ENCODE data around the gene VAMP5. TPM values are rescaled to one million over a fixed set of nuclear protein-coding genes. Genes with fewer than 3 reads are reported as not detected.

VAMP5 gene
- total and polyA plus RNA-seq, 10 of the 15 experiments (the other 5 are each of a cell fraction or from before 2014, with no cell fraction given) = 3.8 to 52.7 (median 24.1) TPM

- no peak for TF ChIP-seq HDAC2 (IDR thresholded peaks at IDR 0.05)
- TF ChIP-seq MLLT1 (IDR thresholded peaks at IDR 0.05) = peak; percentile 93
- no peak for TF ChIP-seq EZH2 (IDR thresholded peaks at IDR 0.05; ENCODE audit: borderline replicate concordance, control insufficient read depth, low read depth, low read length)
- TF ChIP-seq, protein P1, sequence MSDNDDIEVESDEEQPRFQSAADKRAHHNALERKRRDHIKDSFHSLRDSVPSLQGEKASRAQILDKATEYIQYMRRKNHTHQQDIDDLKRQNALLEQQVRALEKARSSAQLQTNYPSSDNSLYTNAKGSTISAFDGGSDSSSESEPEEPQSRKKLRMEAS (IDR thresholded peaks at IDR 0.05; ENCODE audit: low read depth, low read length) = peak; percentile 71
- TF ChIP-seq, protein P2, sequence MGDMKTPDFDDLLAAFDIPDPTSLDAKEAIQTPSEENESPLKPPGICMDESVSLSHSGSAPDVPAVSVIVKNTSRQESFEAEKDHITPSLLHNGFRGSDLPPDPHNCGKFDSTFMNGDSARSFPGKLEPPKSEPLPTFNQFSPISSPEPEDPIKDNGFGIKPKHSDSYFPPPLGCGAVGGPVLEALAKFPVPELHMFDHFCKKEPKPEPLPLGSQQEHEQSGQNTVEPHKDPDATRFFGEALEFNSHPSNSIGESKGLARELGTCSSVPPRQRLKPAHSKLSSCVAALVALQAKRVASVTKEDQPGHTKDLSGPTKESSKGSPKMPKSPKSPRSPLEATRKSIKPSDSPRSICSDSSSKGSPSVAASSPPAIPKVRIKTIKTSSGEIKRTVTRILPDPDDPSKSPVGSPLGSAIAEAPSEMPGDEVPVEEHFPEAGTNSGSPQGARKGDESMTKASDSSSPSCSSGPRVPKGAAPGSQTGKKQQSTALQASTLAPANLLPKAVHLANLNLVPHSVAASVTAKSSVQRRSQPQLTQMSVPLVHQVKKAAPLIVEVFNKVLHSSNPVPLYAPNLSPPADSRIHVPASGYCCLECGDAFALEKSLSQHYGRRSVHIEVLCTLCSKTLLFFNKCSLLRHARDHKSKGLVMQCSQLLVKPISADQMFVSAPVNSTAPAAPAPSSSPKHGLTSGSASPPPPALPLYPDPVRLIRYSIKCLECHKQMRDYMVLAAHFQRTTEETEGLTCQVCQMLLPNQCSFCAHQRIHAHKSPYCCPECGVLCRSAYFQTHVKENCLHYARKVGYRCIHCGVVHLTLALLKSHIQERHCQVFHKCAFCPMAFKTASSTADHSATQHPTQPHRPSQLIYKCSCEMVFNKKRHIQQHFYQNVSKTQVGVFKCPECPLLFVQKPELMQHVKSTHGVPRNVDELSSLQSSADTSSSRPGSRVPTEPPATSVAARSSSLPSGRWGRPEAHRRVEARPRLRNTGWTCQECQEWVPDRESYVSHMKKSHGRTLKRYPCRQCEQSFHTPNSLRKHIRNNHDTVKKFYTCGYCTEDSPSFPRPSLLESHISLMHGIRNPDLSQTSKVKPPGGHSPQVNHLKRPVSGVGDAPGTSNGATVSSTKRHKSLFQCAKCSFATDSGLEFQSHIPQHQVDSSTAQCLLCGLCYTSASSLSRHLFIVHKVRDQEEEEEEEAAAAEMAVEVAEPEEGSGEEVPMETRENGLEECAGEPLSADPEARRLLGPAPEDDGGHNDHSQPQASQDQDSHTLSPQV (IDR thresholded peaks at IDR 0.05) = 0 out of 2 replicates have a peak, but pooled peaks have one; percentile 6
- no peak for TF ChIP-seq SUZ12 (IDR thresholded peaks at IDR 0.05; ENCODE audit: unreplicated experiment)
- peak; percentile 63; the same call in 1 of the 2 replicates for TF ChIP-seq PAX5 (IDR thresholded peaks at IDR 0.05; ENCODE audit: borderline replicate concordance, low read depth, low read length)
- peak; percentile 16; the same call in 1 of the 2 replicates for TF ChIP-seq NFIC (IDR thresholded peaks at IDR 0.05; ENCODE audit: low read depth, low read length)
- TF ChIP-seq WRNIP1 (IDR thresholded peaks at IDR 0.05; ENCODE audit: borderline replicate concordance, low read depth, low read length) = no peak
- TF ChIP-seq, protein P3, sequence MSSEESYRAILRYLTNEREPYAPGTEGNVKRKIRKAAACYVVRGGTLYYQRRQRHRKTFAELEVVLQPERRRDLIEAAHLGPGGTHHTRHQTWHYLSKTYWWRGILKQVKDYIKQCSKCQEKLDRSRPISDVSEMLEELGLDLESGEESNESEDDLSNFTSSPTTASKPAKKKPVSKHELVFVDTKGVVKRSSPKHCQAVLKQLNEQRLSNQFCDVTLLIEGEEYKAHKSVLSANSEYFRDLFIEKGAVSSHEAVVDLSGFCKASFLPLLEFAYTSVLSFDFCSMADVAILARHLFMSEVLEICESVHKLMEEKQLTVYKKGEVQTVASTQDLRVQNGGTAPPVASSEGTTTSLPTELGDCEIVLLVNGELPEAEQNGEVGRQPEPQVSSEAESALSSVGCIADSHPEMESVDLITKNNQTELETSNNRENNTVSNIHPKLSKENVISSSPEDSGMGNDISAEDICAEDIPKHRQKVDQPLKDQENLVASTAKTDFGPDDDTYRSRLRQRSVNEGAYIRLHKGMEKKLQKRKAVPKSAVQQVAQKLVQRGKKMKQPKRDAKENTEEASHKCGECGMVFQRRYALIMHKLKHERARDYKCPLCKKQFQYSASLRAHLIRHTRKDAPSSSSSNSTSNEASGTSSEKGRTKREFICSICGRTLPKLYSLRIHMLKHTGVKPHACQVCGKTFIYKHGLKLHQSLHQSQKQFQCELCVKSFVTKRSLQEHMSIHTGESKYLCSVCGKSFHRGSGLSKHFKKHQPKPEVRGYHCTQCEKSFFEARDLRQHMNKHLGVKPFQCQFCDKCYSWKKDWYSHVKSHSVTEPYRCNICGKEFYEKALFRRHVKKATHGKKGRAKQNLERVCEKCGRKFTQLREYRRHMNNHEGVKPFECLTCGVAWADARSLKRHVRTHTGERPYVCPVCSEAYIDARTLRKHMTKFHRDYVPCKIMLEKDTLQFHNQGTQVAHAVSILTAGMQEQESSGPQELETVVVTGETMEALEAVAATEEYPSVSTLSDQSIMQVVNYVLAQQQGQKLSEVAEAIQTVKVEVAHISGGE (CRISPR knock-in tag; IDR thresholded peaks at IDR 0.05) = no peak
- TF ChIP-seq SIN3A (IDR thresholded peaks at IDR 0.05; ENCODE audit: low read depth, low read length) = peak; percentile 71
- peak; percentile 31; the same call in 1 of the 2 replicates for TF ChIP-seq NRF1 (conservative IDR thresholded peaks at IDR 0.05; ENCODE audit: low read depth, low read length)
- TF ChIP-seq, protein P4, sequence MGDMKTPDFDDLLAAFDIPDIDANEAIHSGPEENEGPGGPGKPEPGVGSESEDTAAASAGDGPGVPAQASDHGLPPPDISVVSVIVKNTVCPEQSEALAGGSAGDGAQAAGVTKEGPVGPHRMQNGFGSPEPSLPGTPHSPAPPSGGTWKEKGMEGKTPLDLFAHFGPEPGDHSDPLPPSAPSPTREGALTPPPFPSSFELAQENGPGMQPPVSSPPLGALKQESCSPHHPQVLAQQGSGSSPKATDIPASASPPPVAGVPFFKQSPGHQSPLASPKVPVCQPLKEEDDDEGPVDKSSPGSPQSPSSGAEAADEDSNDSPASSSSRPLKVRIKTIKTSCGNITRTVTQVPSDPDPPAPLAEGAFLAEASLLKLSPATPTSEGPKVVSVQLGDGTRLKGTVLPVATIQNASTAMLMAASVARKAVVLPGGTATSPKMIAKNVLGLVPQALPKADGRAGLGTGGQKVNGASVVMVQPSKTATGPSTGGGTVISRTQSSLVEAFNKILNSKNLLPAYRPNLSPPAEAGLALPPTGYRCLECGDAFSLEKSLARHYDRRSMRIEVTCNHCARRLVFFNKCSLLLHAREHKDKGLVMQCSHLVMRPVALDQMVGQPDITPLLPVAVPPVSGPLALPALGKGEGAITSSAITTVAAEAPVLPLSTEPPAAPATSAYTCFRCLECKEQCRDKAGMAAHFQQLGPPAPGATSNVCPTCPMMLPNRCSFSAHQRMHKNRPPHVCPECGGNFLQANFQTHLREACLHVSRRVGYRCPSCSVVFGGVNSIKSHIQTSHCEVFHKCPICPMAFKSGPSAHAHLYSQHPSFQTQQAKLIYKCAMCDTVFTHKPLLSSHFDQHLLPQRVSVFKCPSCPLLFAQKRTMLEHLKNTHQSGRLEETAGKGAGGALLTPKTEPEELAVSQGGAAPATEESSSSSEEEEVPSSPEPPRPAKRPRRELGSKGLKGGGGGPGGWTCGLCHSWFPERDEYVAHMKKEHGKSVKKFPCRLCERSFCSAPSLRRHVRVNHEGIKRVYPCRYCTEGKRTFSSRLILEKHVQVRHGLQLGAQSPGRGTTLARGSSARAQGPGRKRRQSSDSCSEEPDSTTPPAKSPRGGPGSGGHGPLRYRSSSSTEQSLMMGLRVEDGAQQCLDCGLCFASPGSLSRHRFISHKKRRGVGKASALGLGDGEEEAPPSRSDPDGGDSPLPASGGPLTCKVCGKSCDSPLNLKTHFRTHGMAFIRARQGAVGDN (IDR thresholded peaks at IDR 0.05) = peak; percentile 98
- TF ChIP-seq FOXK2 (IDR thresholded peaks at IDR 0.05) = peak; percentile 98
- TF ChIP-seq SREBF1 (IDR thresholded peaks at IDR 0.05; ENCODE audit: low read length) = peak; percentile 95
These were observed 45.5 kb upstream of the VAMP5 start, which contains the start of gene MAT2A (continued) for GRCh38 chr2:85538507-85539360.

All from GM12878 (cell line).